Measurements from ENCODE around the gene FN1. TPM values are rescaled to one million over a fixed set of nuclear protein-coding genes. Genes with fewer than 3 reads are reported as not detected.

Gene FN1
- total and polyA plus RNA-seq, 2 of the 8 experiments (the other 6 are each of a cell fraction or from before 2014, with no cell fraction given) = 42.9 to 109 TPM

GRCh38 chr2:215384710-215385109 lies 51.2 kb downstream of the FN1 start:
- H4K5ac ChIP-seq (ENCODE audit: insufficient read length, low read depth, low read length) = no peak overlapping the region
- no peak overlapping the region for H2BK120ac ChIP-seq (replicated peaks; ENCODE audit: low read depth, low read length)
- TF ChIP-seq FOSL1 (IDR thresholded peaks at IDR 0.05; ENCODE audit: insufficient read depth, low read depth, low read length) (no peak), TEAD4 (IDR thresholded peaks at IDR 0.05; ENCODE audit: low read depth, low read length) (no peak), CREB1 (IDR thresholded peaks at IDR 0.05) (no peak), RFX5 (IDR thresholded peaks at IDR 0.05; ENCODE audit: borderline replicate concordance, low read depth, low read length) (no peak), CEBPB (IDR thresholded peaks at IDR 0.05; ENCODE audit: low read depth, low read length) (no peak), KDM5A (IDR thresholded peaks at IDR 0.05; ENCODE audit: low read length) (no peak), TBP (IDR thresholded peaks at IDR 0.05; ENCODE audit: low read depth, low read length) (no peak), NANOG (IDR thresholded peaks at IDR 0.05; ENCODE audit: insufficient read depth, low read depth, low read length, poor library complexity, severe bottlenecking) (no peak)
- TF ChIP-seq, protein P1, sequence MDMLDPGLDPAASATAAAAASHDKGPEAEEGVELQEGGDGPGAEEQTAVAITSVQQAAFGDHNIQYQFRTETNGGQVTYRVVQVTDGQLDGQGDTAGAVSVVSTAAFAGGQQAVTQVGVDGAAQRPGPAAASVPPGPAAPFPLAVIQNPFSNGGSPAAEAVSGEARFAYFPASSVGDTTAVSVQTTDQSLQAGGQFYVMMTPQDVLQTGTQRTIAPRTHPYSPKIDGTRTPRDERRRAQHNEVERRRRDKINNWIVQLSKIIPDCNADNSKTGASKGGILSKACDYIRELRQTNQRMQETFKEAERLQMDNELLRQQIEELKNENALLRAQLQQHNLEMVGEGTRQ (IDR thresholded peaks at IDR 0.05; ENCODE audit: low read length) = no peak
- TF ChIP-seq, protein P2, sequence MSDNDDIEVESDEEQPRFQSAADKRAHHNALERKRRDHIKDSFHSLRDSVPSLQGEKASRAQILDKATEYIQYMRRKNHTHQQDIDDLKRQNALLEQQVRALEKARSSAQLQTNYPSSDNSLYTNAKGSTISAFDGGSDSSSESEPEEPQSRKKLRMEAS (IDR thresholded peaks at IDR 0.05) = no peak
- H3K9ac ChIP-seq (replicated peaks in 1 of 4; ENCODE audit: extremely low read depth in 1 of 4, low read depth in 3 of 4, low read length in 3 of 4) = no peak overlapping the region
- no peaks in the 10 kb centered on the region for H3K79me2 ChIP-seq (ENCODE audit: control insufficient read depth in 1 of 2, insufficient read depth in 2 of 2, low read length in 2 of 2)
- POLR2A ChIA-PET (ENCODE audit: partially characterized antibody) = no interaction called here
- H2AFZ ChIP-seq (ENCODE audit: low read length) = no peak overlapping the region
- H3K27ac ChIP-seq (ENCODE audit: low read depth, low read length) = no peak overlapping the region
- no peak overlapping the region for H2BK15ac ChIP-seq (ENCODE audit: low read length)
- no peak overlapping the region for H2BK12ac ChIP-seq (ENCODE audit: low read depth, low read length)
- no peak overlapping the region for H3K23ac ChIP-seq (ENCODE audit: insufficient read length)
- H3K23me2 ChIP-seq (ENCODE audit: low read depth, low read length) = no peaks in the 10 kb centered on the region
- CTCF ChIA-PET (ENCODE audit: partially characterized antibody) = no interaction called here
- no peak for DNase-seq (ENCODE audit: low read depth in 1 of 2, low spot score in 2 of 2)
- WGBS, 2 experiments (ENCODE audit: extremely low coverage in 1 of 2, insufficient coverage in 1 of 2, insufficient read length in 1 of 2, insufficient replicate concordance in 2 of 2, low coverage in 1 of 2, low lambda C conversion rate in 2 of 2, missing lambda C conversion rate in 1 of 2) = 78% methylated on average over 7 of the region's 7 CpGs; no CpG with 5 or more reads in 1 of the 2 experiments
- no peak overlapping the region for H2BK5ac ChIP-seq (ENCODE audit: low read depth, low read length)
- H3K4me3 ChIP-seq (ENCODE audit: extremely low read depth in 1 of 4, insufficient read depth in 2 of 4, low read depth in 3 of 4, low read length in 4 of 4) = no peak overlapping the region
- H2AK5ac ChIP-seq (ENCODE audit: low read depth, low read length) = no peak overlapping the region
- no peak overlapping the region for H2BK20ac ChIP-seq (ENCODE audit: low read length)
- H3K18ac ChIP-seq (ENCODE audit: extremely low read depth, low read length) = no peak overlapping the region
- peaks cover 2 to 6% (median 4%) of the 10 kb centered on the region in 4 experiments; a peak in 4 of 7 replicates for H3K4me1 ChIP-seq (replicated peaks in 1 of 4; ENCODE audit: control insufficient read depth in 3 of 4, insufficient read depth in 4 of 4, low read length in 3 of 4)
- H4K20me1 ChIP-seq (replicated peaks in 1 of 2; ENCODE audit: control insufficient read depth in 1 of 2, insufficient read depth in 2 of 2, low read length in 2 of 2) = peaks cover 0 to 2% of the 10 kb centered on the region in 2 experiments
- no peak overlapping the region for H4K91ac ChIP-seq (replicated peaks; ENCODE audit: insufficient read length, low read length)
- no peak overlapping the region for H3K56ac ChIP-seq (replicated peaks; ENCODE audit: insufficient read length, low read depth, low read length)
- H3K9me3 ChIP-seq (ENCODE audit: insufficient read depth in 2 of 2, low read depth in 1 of 2, low read length in 1 of 2) = no peaks in the 10 kb centered on the region
- no peaks in the 10 kb centered on the region for H3K27me3 ChIP-seq (replicated peaks in 1 of 4; ENCODE audit: control insufficient read depth in 3 of 4, extremely low read depth in 1 of 4, insufficient read depth in 3 of 4, low read length in 3 of 4)
- no peak for FAIRE-seq
- H3K36me3 ChIP-seq (ENCODE audit: control insufficient read depth in 2 of 4, insufficient read depth in 4 of 4, low read length in 3 of 4) = peaks cover 2 to 13% (median 8%) of the 10 kb centered on the region in 4 experiments; a peak in 5 of 8 replicates
- H3K4me2 ChIP-seq (ENCODE audit: insufficient read depth in 1 of 2, low read depth in 2 of 2, low read length in 2 of 2) = no peak overlapping the region
- no peak overlapping the region for H3K14ac ChIP-seq (ENCODE audit: insufficient read length)
- no peaks in the 10 kb centered on the region for H3K79me1 ChIP-seq (ENCODE audit: low read depth, low read length)
- H3K4ac ChIP-seq (replicated peaks; ENCODE audit: insufficient read length, low read depth, low read length) = no peak overlapping the region
- H4K8ac ChIP-seq (ENCODE audit: extremely low read depth, insufficient read depth, low read length) = no peak overlapping the region
